Esophagus mucosa (tissue), 1 donor: ENCODE data around the gene FOS. TPM values are rescaled to one million over a fixed set of nuclear protein-coding genes. Genes with fewer than 3 reads are reported as not detected.
"Not testable (repeated sequence)": the region's sequence is repeated elsewhere in the genome, so short reads cannot be mapped to it uniquely, and the experiment has no call there.

Source experiments
- ATAC-seq: fragments of 200-7000 bp; cut with Tn5 transposase; one replicate; pipeline ENCODE4 v1.9.1; 2020
- total RNA-seq: library from RNA; stranded (reverse); gene quantifications from one replicate; pipeline ENCODE4 v1.2.4, GENCODE V29; 2023
- donor health status: DM: yes; HTN: yes; CAD: no.

Gene FOS
- 125 TPM for total RNA-seq

GRCh38 chr14:75278422-75279152, at the start of gene FOS:
Gene FOS, plus strand, starts transcription at chr14:75278828. Its CDS starts 155 bp downstream, at chr14:75278983.
- ATAC-seq, result peak; percentile 77

GRCh38 chr14:75229661-75230139, 48.9 kb upstream of the FOS start:
- ATAC-seq, result peak; percentile 3

- peak; percentile 91 for ATAC-seq
These were observed 48.4 kb upstream of the FOS start for GRCh38 chr14:75230140-75230792.

- ATAC-seq, result no peak
These were observed 47.3 kb upstream of the FOS start for GRCh38 chr14:75231320-75231719.

- no peak for ATAC-seq
These were observed 46.4 kb upstream of the FOS start for GRCh38 chr14:75232191-75232590.

GRCh38 chr14:75232597-75232996, 46.0 kb upstream of the FOS start:
- no peak for ATAC-seq

GRCh38 chr14:75234173-75235115, 44.2 kb upstream of the FOS start:
- ATAC-seq, result no peak

- ATAC-seq, result not testable (repeated sequence)
These were observed 43.4 kb upstream of the FOS start for GRCh38 chr14:75235198-75235597.

GRCh38 chr14:75236467-75236866, 42.2 kb upstream of the FOS start:
- no peak for ATAC-seq

GRCh38 chr14:75236901-75237419, 41.7 kb upstream of the FOS start:
- ATAC-seq, result no peak

GRCh38 chr14:75238756-75239455, 39.7 kb upstream of the FOS start:
- ATAC-seq, result no peak

- peak; percentile 5 for ATAC-seq
These were observed 37.8 kb upstream of the FOS start for GRCh38 chr14:75240781-75241180.

GRCh38 chr14:75242546-75243273, 35.9 kb upstream of the FOS start:
- peak; percentile 94 for ATAC-seq

- ATAC-seq, result no peak
These were observed 34.5 kb upstream of the FOS start for GRCh38 chr14:75244121-75244520.

GRCh38 chr14:75246546-75247285, 31.9 kb upstream of the FOS start:
- ATAC-seq, result no peak

- no peak for ATAC-seq
These were observed 31.2 kb upstream of the FOS start for GRCh38 chr14:75247286-75247922.

- ATAC-seq, result no peak
These were observed 30.7 kb upstream of the FOS start for GRCh38 chr14:75247939-75248338.

GRCh38 chr14:75249251-75249957, 29.2 kb upstream of the FOS start:
- no peak for ATAC-seq

GRCh38 chr14:75249958-75250336, 28.7 kb upstream of the FOS start:
- no peak for ATAC-seq
